HEK293T (cell line): ENCODE data around the gene PSMC3IP.

Experiments
- ARNT ChIP-seq: fragments of 450-650 bp; IDR thresholded peaks from 2 replicates; pipeline ENCODE4 v1.6.1; 2017; ENCODE audit warnings: mild to moderate bottlenecking
- ELF4 ChIP-seq: fragments of 450-650 bp; IDR thresholded peaks from 2 replicates; pipeline ENCODE4 v1.6.1; 2017; ENCODE audit warnings: antibody characterized with exemption
- FOXA1 ChIP-seq: fragments of 450-650 bp; IDR thresholded peaks from 2 replicates; pipeline ENCODE4 v1.6.1; 2016; ENCODE audit warnings: mild to moderate bottlenecking
- FOXK2 ChIP-seq: fragments of 450-650 bp; IDR thresholded peaks from 2 replicates; pipeline ENCODE4 v1.6.1; 2016; ENCODE audit warnings: mild to moderate bottlenecking
- FOXM1 ChIP-seq: fragments of 450-650 bp; IDR thresholded peaks from 2 replicates; pipeline ENCODE4 v1.6.1; 2017; ENCODE audit warnings: mild to moderate bottlenecking, borderline replicate concordance
- HDGF ChIP-seq: fragments of 450-650 bp; IDR thresholded peaks from 2 replicates; pipeline ENCODE4 v1.6.1; 2017; ENCODE audit warnings: antibody characterized with exemption, borderline replicate concordance
- L3MBTL2 ChIP-seq: fragments of 450-650 bp; conservative IDR thresholded peaks from 2 replicates; pipeline ENCODE4 v1.6.1; 2016; ENCODE audit warnings: mild to moderate bottlenecking
- LEF1 ChIP-seq: fragments of 450-650 bp; IDR thresholded peaks from 2 replicates; pipeline ENCODE4 v1.6.1; 2017; ENCODE audit warnings: mild to moderate bottlenecking, borderline replicate concordance
- SP1 ChIP-seq: fragments of 450-650 bp; IDR thresholded peaks from 2 replicates; pipeline ENCODE4 v1.6.1; 2017
- SUZ12 ChIP-seq: fragments of 450-650 bp; IDR thresholded peaks from 2 replicates; pipeline ENCODE4 v1.6.1; 2016; ENCODE audit warnings: mild to moderate bottlenecking
- TARDBP ChIP-seq: fragments of 450-650 bp; IDR thresholded peaks from 2 replicates; pipeline ENCODE4 v1.6.1; 2016
- TF ChIP-seq, protein P1 (sequence below): fragments of 450-650 bp; IDR thresholded peaks from 2 replicates; pipeline ENCODE4 v1.6.1; 2016

DNA sequence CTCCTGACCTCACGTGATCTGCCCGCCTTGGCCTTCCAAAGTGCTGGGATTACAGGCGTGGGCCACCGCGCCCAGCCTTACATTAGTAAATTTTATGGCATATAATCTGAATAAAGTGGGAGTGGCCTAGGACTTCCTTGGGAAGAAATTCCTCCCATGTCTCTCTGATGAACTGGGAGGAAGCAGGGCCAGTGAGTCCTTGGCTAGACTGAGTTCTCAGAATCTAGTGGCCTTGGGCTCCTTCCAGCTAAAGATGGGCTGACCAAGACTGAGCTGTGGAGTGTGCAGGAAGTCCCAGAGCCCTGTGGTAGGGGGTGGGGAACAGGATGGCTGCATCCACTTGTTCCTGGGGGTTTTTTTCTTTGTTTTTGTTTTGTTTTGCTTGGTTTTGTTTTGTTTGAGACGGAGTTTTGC, 51.5 kb downstream of the PSMC3IP start:
- TF ChIP-seq L3MBTL2 (no peak), FOXM1 (no peak), SUZ12 (no peak), SP1 (no peak), HDGF (no peak), TARDBP (no peak), FOXK2 (no peak), ARNT (no peak), ELF4 (no peak), LEF1 (no peak), FOXA1 (no peak)
- TF ChIP-seq, protein P1, sequence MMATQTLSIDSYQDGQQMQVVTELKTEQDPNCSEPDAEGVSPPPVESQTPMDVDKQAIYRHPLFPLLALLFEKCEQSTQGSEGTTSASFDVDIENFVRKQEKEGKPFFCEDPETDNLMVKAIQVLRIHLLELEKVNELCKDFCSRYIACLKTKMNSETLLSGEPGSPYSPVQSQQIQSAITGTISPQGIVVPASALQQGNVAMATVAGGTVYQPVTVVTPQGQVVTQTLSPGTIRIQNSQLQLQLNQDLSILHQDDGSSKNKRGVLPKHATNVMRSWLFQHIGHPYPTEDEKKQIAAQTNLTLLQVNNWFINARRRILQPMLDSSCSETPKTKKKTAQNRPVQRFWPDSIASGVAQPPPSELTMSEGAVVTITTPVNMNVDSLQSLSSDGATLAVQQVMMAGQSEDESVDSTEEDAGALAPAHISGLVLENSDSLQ, result no peak
